ENCODE results near the gene PACRG. TPM values are rescaled to one million over a fixed set of nuclear protein-coding genes. Genes with fewer than 3 reads are reported as not detected.

The PACRG gene
- total RNA-seq, 1 donor from 2014 or later = 1.1 TPM

- no peak for TF ChIP-seq CTCF (IDR thresholded peaks at IDR 0.05)
- Mint-ChIP-seq H3K4me1 (ENCODE audit: low read depth) (peaks cover 21% of the 10 kb centered on the region), H3K9me3 (ENCODE audit: low read depth) (peaks cover 4% of the 10 kb centered on the region), H3K4me3 (ENCODE audit: unreplicated experiment) (no peak overlapping the region), H3K27ac (ENCODE audit: unreplicated experiment) (no peak overlapping the region), H3K36me3 (ENCODE audit: low read depth) (no peaks in the 10 kb centered on the region), H3K27me3 (ENCODE audit: low read depth) (no peaks in the 10 kb centered on the region)
- no peak for DNase-seq (ENCODE audit: low spot score)
These were observed 595.9 kb downstream of the PACRG start for GRCh38 chr6:163323705-163324104.

GRCh38 chr6:163324326-163324687 lies 596.5 kb downstream of the PACRG start:
- H3K4me3 Mint-ChIP-seq (ENCODE audit: unreplicated experiment) = peak overlapping the region; percentile 55
- H3K27me3 Mint-ChIP-seq (ENCODE audit: low read depth) = no peaks in the 10 kb centered on the region
- peaks cover 4% of the 10 kb centered on the region for H3K9me3 Mint-ChIP-seq (ENCODE audit: low read depth)
- H3K4me1 Mint-ChIP-seq (ENCODE audit: low read depth) = peaks cover 21% of the 10 kb centered on the region
- no peak for DNase-seq (ENCODE audit: low spot score)
- no peaks in the 10 kb centered on the region for H3K36me3 Mint-ChIP-seq (ENCODE audit: low read depth)
- H3K27ac Mint-ChIP-seq (ENCODE audit: unreplicated experiment) = peak overlapping the region; percentile 90
- TF ChIP-seq CTCF (IDR thresholded peaks at IDR 0.05) = no peak

- DNase-seq (ENCODE audit: low spot score) = no peak
- TF ChIP-seq CTCF (IDR thresholded peaks at IDR 0.05) = peak; percentile 18
- Mint-ChIP-seq H3K4me3 (ENCODE audit: unreplicated experiment) (peak overlapping the region; percentile 55), H3K27ac (ENCODE audit: unreplicated experiment) (peak overlapping the region; percentile 90), H3K9me3 (ENCODE audit: low read depth) (peaks cover 4% of the 10 kb centered on the region), H3K27me3 (ENCODE audit: low read depth) (no peaks in the 10 kb centered on the region), H3K36me3 (ENCODE audit: low read depth) (no peaks in the 10 kb centered on the region), H3K4me1 (ENCODE audit: low read depth) (peaks cover 23% of the 10 kb centered on the region)
These were observed 597.1 kb downstream of the PACRG start for GRCh38 chr6:163324688-163325389.

- Mint-ChIP-seq H3K4me1 (ENCODE audit: low read depth) (peaks cover 28% of the 10 kb centered on the region), H3K9me3 (ENCODE audit: low read depth) (peaks cover 4% of the 10 kb centered on the region), H3K27me3 (ENCODE audit: low read depth) (no peaks in the 10 kb centered on the region), H3K27ac (ENCODE audit: unreplicated experiment) (peak overlapping the region; percentile 90), H3K36me3 (ENCODE audit: low read depth) (no peaks in the 10 kb centered on the region), H3K4me3 (ENCODE audit: unreplicated experiment) (peak overlapping the region; percentile 55)
- no peak for DNase-seq (ENCODE audit: low spot score)
- TF ChIP-seq CTCF (IDR thresholded peaks at IDR 0.05) = no peak
These were observed 597.6 kb downstream of the PACRG start for GRCh38 chr6:163325390-163325784.

GRCh38 chr6:163327165-163327880 lies 599.5 kb downstream of the PACRG start:
- no peak for DNase-seq (ENCODE audit: low spot score)
- H3K27ac Mint-ChIP-seq (ENCODE audit: unreplicated experiment) = no peak overlapping the region
- no peaks in the 10 kb centered on the region for H3K36me3 Mint-ChIP-seq (ENCODE audit: low read depth)
- no peak for TF ChIP-seq CTCF (IDR thresholded peaks at IDR 0.05)
- no peaks in the 10 kb centered on the region for H3K27me3 Mint-ChIP-seq (ENCODE audit: low read depth)
- peaks cover 4% of the 10 kb centered on the region for H3K9me3 Mint-ChIP-seq (ENCODE audit: low read depth)
- H3K4me1 Mint-ChIP-seq (ENCODE audit: low read depth) = peaks cover 33% of the 10 kb centered on the region
- H3K4me3 Mint-ChIP-seq (ENCODE audit: unreplicated experiment) = no peak overlapping the region
